Measurements from ENCODE around the gene TACSTD2.

DNA sequence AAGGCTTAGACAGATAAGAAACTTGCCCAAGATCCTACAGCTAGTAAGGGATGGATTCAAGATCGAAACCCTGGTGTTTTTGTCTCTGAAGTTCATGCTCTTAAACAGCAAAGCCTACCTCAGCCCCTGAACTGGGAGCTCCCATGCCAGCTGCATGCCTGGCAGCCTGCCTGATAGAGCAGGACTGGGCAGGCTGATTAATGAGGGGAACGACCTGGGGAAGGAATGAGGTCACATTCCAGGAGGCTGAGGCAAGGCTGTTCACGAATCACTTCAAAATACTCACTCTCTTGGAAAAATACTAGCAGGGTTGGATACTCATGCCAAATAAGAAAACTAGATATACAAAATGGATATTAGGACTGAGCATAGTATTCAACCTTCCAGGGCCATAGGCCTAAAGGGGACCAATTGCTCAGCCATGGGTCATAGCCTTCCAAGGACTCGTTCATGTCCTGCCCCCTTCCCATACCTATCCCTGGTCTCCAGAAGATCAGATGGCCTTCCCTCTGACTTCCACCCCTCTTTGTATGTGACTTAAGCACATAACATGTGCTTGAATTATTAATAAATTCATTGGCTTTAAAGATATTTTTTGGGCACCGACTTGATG lies 15.6 kb upstream of the TACSTD2 start:
- no peak for TF ChIP-seq CTCF (conservative IDR thresholded peaks at IDR 0.05; ENCODE audit: low read length)
- no peak for TF ChIP-seq EZH2phosphoT487 (IDR thresholded peaks at IDR 0.05; ENCODE audit: borderline replicate concordance, low read depth, low read length)
